HCT116 (cell line): ENCODE measurements around the gene BABAM2. TPM values are rescaled to one million over a fixed set of nuclear protein-coding genes. Genes with fewer than 3 reads are reported as not detected.

Source experiments
- ATAC-seq: fragments of 200-7000 bp; cut with Tn5 transposase; 2 replicates; pipeline ENCODE4 v1.9.1; 2020; ENCODE audit warnings: mild to moderate bottlenecking, moderate library complexity
- BruUV-seq: library from RNA; stranded (reverse); fragments of 400-500 nt; replicated peaks from 2 replicates; lab custom pipeline; 2021; lab: Mats Ljungman, UMichigan
- CTCF ChIA-PET: fragments of 300-600 bp; sonication (Branson Sonifier 250); formaldehyde crosslinking; loops from one replicate; lab custom pipeline; 2021; ENCODE audit warnings: antibody characterized with exemption; lab: Charles Lee
- POLR2A ChIA-PET: fragments of 300-600, 350-600 bp; sonication (Branson Sonifier 250); formaldehyde crosslinking; loops from one replicate; lab custom pipeline; 2021; ENCODE audit warnings: antibody characterized with exemption; lab: Charles Lee
- RAD21 ChIA-PET, 2 experiments: fragments of 300-600 bp; sonication (Branson Sonifier 250); formaldehyde crosslinking; loops; one replicate each; lab custom pipeline; 2023; ENCODE audit warnings: low total read pairs in 2 of 2; ENCODE audit not compliant: uncharacterized antibody in 2 of 2, unreplicated experiment in 2 of 2, low non-redundant PET in 1 of 2; lab: Charles Lee
- DNase-seq: peaks from one replicate; pipeline ENCODE4 v3.0.0-alpha.2; 2010; ENCODE audit warnings: low read depth, low spot score
- H2AFZ ChIP-seq: fragments of 200-600 bp; shearing (Covaris generic), sonication (generic); 2 replicates; pipeline ENCODE4 v1.6.1; 2017; ENCODE audit warnings: low read depth, mixed run types, mixed read lengths, antibody characterized with exemption, low read length; ENCODE audit not compliant: poor library complexity, severe bottlenecking
- H3K27ac ChIP-seq: 2 replicates; pipeline ENCODE4 v1.5.1; 2012; ENCODE audit warnings: low read depth, low read length
- H3K27me3 ChIP-seq: fragments of 200-600 bp; sonication (generic); 2 replicates; pipeline ENCODE4 v1.6.1; 2016; ENCODE audit warnings: mixed run types, low read length, mixed read lengths; ENCODE audit not compliant: insufficient read depth
- H3K36me3 ChIP-seq, 2 experiments: fragments of 200-500 bp in 1 of 2; fragments of 200-600 bp in 1 of 2; sonication (Bioruptor generic) in 1 of 2; sonication (generic) in 1 of 2; 2 replicates each; pipeline versions ENCODE4 v1.5.1 to v1.6.1; 2014 to 2016; ENCODE audit warnings: low read length in 2 of 2, inconsistent platforms in 1 of 2, mixed read lengths in 1 of 2, mixed run types in 1 of 2; ENCODE audit not compliant: insufficient read depth in 2 of 2, control insufficient read depth in 1 of 2
- H3K4me1 ChIP-seq, 2 experiments: fragments of 200-600 bp in 1 of 2; sonication (generic) in 1 of 2; 2 replicates each; pipeline versions ENCODE4 v1.5.1 to v1.6.1; 2012 to 2017; ENCODE audit warnings: low read length in 2 of 2, inconsistent platforms in 1 of 2, mild to moderate bottlenecking in 1 of 2, mixed read lengths in 1 of 2, mixed run types in 1 of 2, moderate library complexity in 1 of 2; ENCODE audit not compliant: insufficient read depth in 2 of 2, control insufficient read depth in 1 of 2
- H3K4me2 ChIP-seq: fragments of 200-600 bp; sonication (generic); 2 replicates; pipeline ENCODE4 v1.6.1; 2017; ENCODE audit warnings: mixed run types, low read length, mixed read lengths
- H3K4me3 ChIP-seq, 2 experiments: fragments of 200-600 bp in 1 of 2; sonication (generic) in 1 of 2; replicated peaks in 1 of 2; 2 replicates each; pipeline ENCODE4 v1.5.1; 2011 to 2016; ENCODE audit warnings: low read length in 2 of 2, control low read depth in 1 of 2, low read depth in 1 of 2, mild to moderate bottlenecking in 1 of 2, mixed read lengths in 1 of 2, mixed run types in 1 of 2
- H3K79me2 ChIP-seq: fragments of 200-600 bp; sonication (generic); 2 replicates; pipeline ENCODE4 v1.6.1; 2017; ENCODE audit warnings: mild to moderate bottlenecking, mixed run types, low read length, moderate library complexity, mixed read lengths; ENCODE audit not compliant: insufficient read depth
- H3K9ac ChIP-seq: fragments of 200-600 bp; sonication (generic); 2 replicates; pipeline ENCODE4 v1.6.1; 2016; ENCODE audit warnings: low read length, mixed read lengths
- H3K9me2 ChIP-seq: fragments of 200-600 bp; sonication (generic), shearing (Covaris generic); 2 replicates; pipeline ENCODE4 v1.6.1; 2017; ENCODE audit warnings: mixed run types, mild to moderate bottlenecking, moderate library complexity; ENCODE audit not compliant: insufficient read depth
- H3K9me3 ChIP-seq, 2 experiments: fragments of 200-500 bp in 1 of 2; fragments of 200-600 bp in 1 of 2; sonication (Bioruptor generic) in 1 of 2; sonication (generic) in 1 of 2; 2 replicates each; pipeline ENCODE4 v1.6.1; 2014 to 2017; ENCODE audit warnings: low read length in 2 of 2, mixed read lengths in 2 of 2, inconsistent platforms in 1 of 2, low read depth in 1 of 2, mild to moderate bottlenecking in 1 of 2, mixed run types in 1 of 2, moderate library complexity in 1 of 2; ENCODE audit not compliant: control insufficient read depth in 1 of 2, insufficient read depth in 1 of 2
- H4K20me1 ChIP-seq: fragments of 200-600 bp; sonication (generic), shearing (Covaris generic); 2 replicates; pipeline ENCODE4 v1.6.1; 2017; ENCODE audit warnings: mixed run types, mild to moderate bottlenecking, moderate library complexity; ENCODE audit not compliant: insufficient read depth
- CEBPB ChIP-seq: IDR thresholded peaks from 2 replicates; pipeline ENCODE4 v1.6.1; 2012; ENCODE audit warnings: low read depth
- EZH2 ChIP-seq: fragments of 200-600 bp; sonication (generic); IDR thresholded peaks from 2 replicates; pipeline ENCODE4 v1.6.1; 2017; ENCODE audit warnings: antibody characterized with exemption, mixed run types
- POLR2AphosphoS5 ChIP-seq: IDR thresholded peaks from 2 replicates; pipeline ENCODE4 v1.6.1; 2011; ENCODE audit warnings: mild to moderate bottlenecking, low read depth, low read length, moderate library complexity
- ZFX ChIP-seq: fragments of 450-650 bp; IDR thresholded peaks from 2 replicates; pipeline ENCODE4 v1.6.1; 2017
- intact Hi-C: fragments of 100-400 bp; cut with micrococcal nuclease; formaldehyde crosslinking; loops from 2 replicates; pipeline ENCODE4 v1.10.0; 2022
- total RNA-seq: library from RNA; stranded (reverse); gene quantifications from one replicate; pipeline ENCODE4 v1.2.1, GENCODE V29; 2021; ENCODE audit not compliant: unreplicated experiment
- TF ChIP-seq, protein P1 (sequence below): IDR thresholded peaks from 2 replicates; pipeline ENCODE4 v1.6.1; 2012; ENCODE audit warnings: low read depth
- TF ChIP-seq, protein P2 (sequence below), 3 experiments: fragments of 200-600 bp in 1 of 3; sonication (generic) in 1 of 3; IDR thresholded peaks in 2 of 3; conservative IDR thresholded peaks in 1 of 3; 2 replicates each; pipeline ENCODE4 v1.5.1; 2012 to 2017; ENCODE audit warnings: low read depth in 2 of 3, low read length in 2 of 3, antibody characterized with exemption in 1 of 3, borderline replicate concordance in 1 of 3, control low read depth in 1 of 3, mild to moderate bottlenecking in 1 of 3, mixed read lengths in 1 of 3, mixed run types in 1 of 3, moderate library complexity in 1 of 3; ENCODE audit not compliant: insufficient read depth in 1 of 3

Gene BABAM2
- total RNA-seq, 1 experiment from 2014 or later = 23.8 TPM

DNA sequence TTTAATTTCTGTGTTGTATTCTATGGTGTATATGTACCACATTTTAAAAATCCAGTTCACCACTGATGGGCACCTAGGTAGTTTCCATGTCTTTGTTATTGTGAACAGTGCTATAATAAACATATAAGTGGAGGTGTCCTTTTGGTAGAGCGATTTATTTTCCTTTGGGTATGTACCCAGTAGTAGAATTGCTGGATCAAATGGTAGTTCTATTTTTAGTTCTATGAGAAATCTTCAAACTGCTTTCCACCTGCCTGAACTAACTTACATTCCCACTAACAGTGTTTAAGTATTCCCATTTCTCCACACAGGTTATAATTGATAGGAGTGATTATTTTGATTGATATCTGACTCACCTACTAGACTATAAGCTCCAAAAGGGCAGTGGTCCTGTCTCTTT is 148.2 kb downstream of the BABAM2 start:
- no TSS peak for BruUV-seq
- TF ChIP-seq ZFX = no peak
- TF ChIP-seq, protein P1, sequence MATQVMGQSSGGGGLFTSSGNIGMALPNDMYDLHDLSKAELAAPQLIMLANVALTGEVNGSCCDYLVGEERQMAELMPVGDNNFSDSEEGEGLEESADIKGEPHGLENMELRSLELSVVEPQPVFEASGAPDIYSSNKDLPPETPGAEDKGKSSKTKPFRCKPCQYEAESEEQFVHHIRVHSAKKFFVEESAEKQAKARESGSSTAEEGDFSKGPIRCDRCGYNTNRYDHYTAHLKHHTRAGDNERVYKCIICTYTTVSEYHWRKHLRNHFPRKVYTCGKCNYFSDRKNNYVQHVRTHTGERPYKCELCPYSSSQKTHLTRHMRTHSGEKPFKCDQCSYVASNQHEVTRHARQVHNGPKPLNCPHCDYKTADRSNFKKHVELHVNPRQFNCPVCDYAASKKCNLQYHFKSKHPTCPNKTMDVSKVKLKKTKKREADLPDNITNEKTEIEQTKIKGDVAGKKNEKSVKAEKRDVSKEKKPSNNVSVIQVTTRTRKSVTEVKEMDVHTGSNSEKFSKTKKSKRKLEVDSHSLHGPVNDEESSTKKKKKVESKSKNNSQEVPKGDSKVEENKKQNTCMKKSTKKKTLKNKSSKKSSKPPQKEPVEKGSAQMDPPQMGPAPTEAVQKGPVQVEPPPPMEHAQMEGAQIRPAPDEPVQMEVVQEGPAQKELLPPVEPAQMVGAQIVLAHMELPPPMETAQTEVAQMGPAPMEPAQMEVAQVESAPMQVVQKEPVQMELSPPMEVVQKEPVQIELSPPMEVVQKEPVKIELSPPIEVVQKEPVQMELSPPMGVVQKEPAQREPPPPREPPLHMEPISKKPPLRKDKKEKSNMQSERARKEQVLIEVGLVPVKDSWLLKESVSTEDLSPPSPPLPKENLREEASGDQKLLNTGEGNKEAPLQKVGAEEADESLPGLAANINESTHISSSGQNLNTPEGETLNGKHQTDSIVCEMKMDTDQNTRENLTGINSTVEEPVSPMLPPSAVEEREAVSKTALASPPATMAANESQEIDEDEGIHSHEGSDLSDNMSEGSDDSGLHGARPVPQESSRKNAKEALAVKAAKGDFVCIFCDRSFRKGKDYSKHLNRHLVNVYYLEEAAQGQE = no peak
- no peak for TF ChIP-seq CEBPB
- DNase-seq (no peak), ATAC-seq (no peak)
- H3K9me3 ChIP-seq = no peaks in the 10 kb centered on the region
- H3K9me2 ChIP-seq = no peaks in the 10 kb centered on the region
- no peak overlapping the region for H3K4me2 ChIP-seq
- no peak overlapping the region for H3K9ac ChIP-seq
- intact Hi-C loops = no loop called here
- H3K27me3 ChIP-seq = no peaks in the 10 kb centered on the region
- no peak overlapping the region for H3K27ac ChIP-seq
- no peaks in the 10 kb centered on the region for H4K20me1 ChIP-seq
- no peaks in the 10 kb centered on the region for H3K79me2 ChIP-seq
- no peak overlapping the region for H3K4me3 ChIP-seq
- H3K36me3 ChIP-seq = no peaks in the 10 kb centered on the region
- no peak overlapping the region for H2AFZ ChIP-seq
- H3K4me1 ChIP-seq = no peaks in the 10 kb centered on the region
- POLR2A ChIA-PET = no interaction called here
- CTCF ChIA-PET = no interaction called here
- RAD21 ChIA-PET = no interaction called here

DNA sequence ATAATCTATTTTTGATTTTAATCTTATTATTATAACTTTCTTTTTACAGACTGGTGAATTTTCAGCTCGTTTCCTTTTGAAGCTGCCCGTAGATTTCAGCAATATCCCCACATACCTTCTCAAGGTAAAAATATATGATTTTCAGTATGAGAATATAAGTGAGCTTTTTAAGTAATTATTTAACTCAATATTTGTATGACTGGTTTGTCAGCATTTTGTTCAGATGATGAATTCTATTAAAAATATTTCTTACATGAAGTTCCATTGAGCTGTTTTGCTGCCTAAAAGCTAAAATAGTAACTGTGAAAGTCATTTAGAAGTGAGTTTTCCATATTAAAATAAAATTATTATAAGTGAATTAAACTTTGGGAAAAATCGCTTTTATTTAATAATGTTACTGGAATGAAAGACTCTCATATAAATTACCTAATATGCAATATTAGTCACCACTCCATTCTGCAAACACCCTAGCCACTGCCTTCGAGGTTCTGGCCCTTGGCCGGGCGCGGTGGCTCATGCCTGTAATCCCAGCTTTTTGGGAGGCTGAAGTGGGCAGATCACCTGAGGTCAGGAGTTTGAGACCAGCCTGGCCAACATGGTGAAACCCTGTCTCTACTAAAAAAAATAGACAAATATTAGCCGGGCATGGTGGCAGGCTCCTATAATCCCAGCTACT is 155.3 kb downstream of the BABAM2 start:
- H3K4me3 ChIP-seq = no peak overlapping the region
- H3K4me2 ChIP-seq = no peak overlapping the region
- BruUV-seq = no TSS peak
- H3K9ac ChIP-seq = no peak overlapping the region
- H2AFZ ChIP-seq = no peak overlapping the region
- ATAC-seq (no peak), DNase-seq (no peak)
- intact Hi-C loops = no loop called here
- H3K4me1 ChIP-seq = no peaks in the 10 kb centered on the region
- ChIA-PET POLR2A (no interaction called here), RAD21 (no interaction called here)
- H3K27me3 ChIP-seq = no peaks in the 10 kb centered on the region
- no peaks in the 10 kb centered on the region for H4K20me1 ChIP-seq
- no peaks in the 10 kb centered on the region for H3K9me3 ChIP-seq
- no peaks in the 10 kb centered on the region for H3K79me2 ChIP-seq
- no peaks in the 10 kb centered on the region for H3K36me3 ChIP-seq
- H3K27ac ChIP-seq = no peak overlapping the region
- TF ChIP-seq EZH2 = no peak
- TF ChIP-seq POLR2AphosphoS5 = no peak
- TF ChIP-seq ZFX = no peak
- TF ChIP-seq, protein P2, sequence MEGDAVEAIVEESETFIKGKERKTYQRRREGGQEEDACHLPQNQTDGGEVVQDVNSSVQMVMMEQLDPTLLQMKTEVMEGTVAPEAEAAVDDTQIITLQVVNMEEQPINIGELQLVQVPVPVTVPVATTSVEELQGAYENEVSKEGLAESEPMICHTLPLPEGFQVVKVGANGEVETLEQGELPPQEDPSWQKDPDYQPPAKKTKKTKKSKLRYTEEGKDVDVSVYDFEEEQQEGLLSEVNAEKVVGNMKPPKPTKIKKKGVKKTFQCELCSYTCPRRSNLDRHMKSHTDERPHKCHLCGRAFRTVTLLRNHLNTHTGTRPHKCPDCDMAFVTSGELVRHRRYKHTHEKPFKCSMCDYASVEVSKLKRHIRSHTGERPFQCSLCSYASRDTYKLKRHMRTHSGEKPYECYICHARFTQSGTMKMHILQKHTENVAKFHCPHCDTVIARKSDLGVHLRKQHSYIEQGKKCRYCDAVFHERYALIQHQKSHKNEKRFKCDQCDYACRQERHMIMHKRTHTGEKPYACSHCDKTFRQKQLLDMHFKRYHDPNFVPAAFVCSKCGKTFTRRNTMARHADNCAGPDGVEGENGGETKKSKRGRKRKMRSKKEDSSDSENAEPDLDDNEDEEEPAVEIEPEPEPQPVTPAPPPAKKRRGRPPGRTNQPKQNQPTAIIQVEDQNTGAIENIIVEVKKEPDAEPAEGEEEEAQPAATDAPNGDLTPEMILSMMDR (IDR thresholded peaks at IDR 0.05 in 2 of 3, conservative IDR thresholded peaks at IDR 0.05 in 1 of 3; ENCODE audit: borderline replicate concordance in 1 of 3, insufficient read depth in 1 of 3, low read depth in 2 of 3, low read length in 2 of 3) = no peak
- TF ChIP-seq, all 23 proteins: peak for 0
- H3K9me2 ChIP-seq = no peaks in the 10 kb centered on the region
- CTCF ChIA-PET = no interaction called here
